IgD-negative memory B cell (primary cell): ENCODE results near the gene SELENOM. TPM values are rescaled to one million over a fixed set of nuclear protein-coding genes. Genes with fewer than 3 reads are reported as not detected.

ENCODE experiments used
- H3K27ac Mint-ChIP-seq, 3 donors: one replicate each; pipeline ENCODE4 v1.8.0; 2020 to 2022; ENCODE audit warnings: mild to moderate bottlenecking in 3 of 3, mixed read lengths in 3 of 3, moderate library complexity in 1 of 3
- H3K27me3 Mint-ChIP-seq: one replicate; pipeline ENCODE4 v1.8.0; 2021; ENCODE audit warnings: mixed read lengths
- H3K36me3 Mint-ChIP-seq: one replicate; pipeline ENCODE4 v1.8.0; 2020; ENCODE audit warnings: mild to moderate bottlenecking, mixed read lengths
- H3K4me1 Mint-ChIP-seq, 3 donors: one replicate each; pipeline ENCODE4 v1.8.0; 2020 to 2022; ENCODE audit warnings: mixed read lengths in 3 of 3, mild to moderate bottlenecking in 1 of 3
- H3K4me3 Mint-ChIP-seq, 4 donors: one replicate each; pipeline ENCODE4 v1.8.0; 2020 to 2022; ENCODE audit warnings: mild to moderate bottlenecking in 4 of 4, mixed read lengths in 4 of 4, moderate library complexity in 3 of 4
- H3K9me3 Mint-ChIP-seq, 3 donors: one replicate each; pipeline ENCODE4 v1.8.0; 2020 to 2021; ENCODE audit warnings: mixed read lengths in 3 of 3, mild to moderate bottlenecking in 1 of 3
- polyA plus RNA-seq: library from polyadenylated mRNA; unstranded; fragments of 300-500 nt; fragmentation: Illumina TruSeq; gene quantifications from one replicate; pipeline ENCODE4 v1.2.3, GENCODE V29; 2021

Gene SELENOM
- polyA plus RNA-seq, result 145 TPM

DNA sequence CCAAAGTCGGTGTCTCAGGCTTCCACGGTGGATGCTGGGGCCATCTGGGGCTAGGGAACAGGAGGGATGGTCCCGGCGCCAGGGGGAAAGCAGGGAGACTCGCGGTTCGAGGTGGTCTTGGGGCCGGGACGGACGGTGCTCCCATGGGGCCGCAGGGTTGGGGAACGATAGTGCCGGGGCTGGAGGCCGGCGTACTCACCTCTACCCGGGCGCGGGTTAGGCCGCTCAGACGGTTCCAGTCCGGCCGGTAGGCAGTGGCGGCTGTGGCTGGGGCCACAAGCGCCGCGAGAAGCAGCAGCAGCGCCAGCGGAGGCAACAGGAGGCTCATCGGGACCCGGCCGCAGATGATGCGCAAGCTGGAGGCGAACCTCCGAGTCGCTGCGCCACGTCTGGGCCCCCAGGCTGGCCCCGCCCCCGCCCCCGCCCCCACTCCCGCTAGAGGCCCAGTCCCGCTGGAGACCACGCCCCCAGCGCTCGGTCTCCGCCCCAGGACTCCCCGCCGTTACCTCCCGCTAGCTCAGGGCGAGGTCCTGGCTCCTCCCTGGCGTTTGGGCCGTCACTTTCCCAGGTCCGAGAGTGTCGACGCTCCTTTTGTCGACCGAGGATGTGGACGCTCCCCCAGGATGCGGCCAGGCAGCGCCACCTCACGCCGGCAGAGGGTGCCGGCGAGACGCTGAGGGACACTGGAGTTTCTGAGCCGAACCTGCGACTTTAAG is at the start of gene SELENOM:
Gene SELENOM, minus strand, starts transcription at position 391 of the 716 bp plus-strand sequence. Its CDS starts 63 bp downstream, at position 328.
- Mint-ChIP-seq H3K27me3 (peaks cover 3% of the 10 kb centered on the region), H3K4me3 (peak within 1 kb of the TSS; percentile 92 to 100 (median 96)), H3K27ac (peak within 1 kb of the TSS; percentile 89 to 97 (median 94)), H3K9me3 (no peaks in the 10 kb centered on the region), H3K36me3 (peaks cover 2% of the 10 kb centered on the region), H3K4me1 (peaks cover 9 to 21% (median 15%) of the 10 kb centered on the region in 3 donors)

GRCh38 chr22:31155422-31155821 is 48.1 kb upstream of the SELENOM start:
- Mint-ChIP-seq H3K4me1 (peaks cover 4 to 6% (median 5%) of the 10 kb centered on the region in 3 donors), H3K36me3 (no peaks in the 10 kb centered on the region), H3K4me3 (no peak overlapping the region), H3K27ac (no peak overlapping the region), H3K9me3 (no peaks in the 10 kb centered on the region), H3K27me3 (peaks cover 5% of the 10 kb centered on the region)

DNA sequence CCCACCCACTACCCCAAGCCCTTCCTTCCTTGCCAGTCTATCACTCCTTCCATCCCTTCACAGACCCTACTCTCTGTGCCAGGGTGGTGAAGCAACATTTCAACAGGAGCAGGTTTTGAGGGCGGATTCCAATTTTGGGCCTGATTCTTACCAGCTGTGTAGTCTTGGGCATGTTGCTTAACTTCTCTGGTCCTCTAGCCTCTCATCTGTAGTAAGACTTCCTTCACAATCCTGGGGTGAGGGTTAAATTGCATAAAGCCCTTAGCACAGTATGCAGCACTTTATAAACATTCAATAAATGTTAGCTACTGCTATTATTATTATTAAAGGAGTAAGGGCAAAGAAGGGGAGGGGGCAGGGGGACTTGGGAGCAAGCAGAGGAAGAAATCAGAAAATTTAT is 47.6 kb upstream of the SELENOM start:
- Mint-ChIP-seq H3K27ac (no peak overlapping the region), H3K4me1 (peaks cover 2 to 4% (median 3%) of the 10 kb centered on the region in 3 donors), H3K9me3 (no peaks in the 10 kb centered on the region), H3K36me3 (no peaks in the 10 kb centered on the region), H3K27me3 (peaks cover 5% of the 10 kb centered on the region), H3K4me3 (no peak overlapping the region)

DNA sequence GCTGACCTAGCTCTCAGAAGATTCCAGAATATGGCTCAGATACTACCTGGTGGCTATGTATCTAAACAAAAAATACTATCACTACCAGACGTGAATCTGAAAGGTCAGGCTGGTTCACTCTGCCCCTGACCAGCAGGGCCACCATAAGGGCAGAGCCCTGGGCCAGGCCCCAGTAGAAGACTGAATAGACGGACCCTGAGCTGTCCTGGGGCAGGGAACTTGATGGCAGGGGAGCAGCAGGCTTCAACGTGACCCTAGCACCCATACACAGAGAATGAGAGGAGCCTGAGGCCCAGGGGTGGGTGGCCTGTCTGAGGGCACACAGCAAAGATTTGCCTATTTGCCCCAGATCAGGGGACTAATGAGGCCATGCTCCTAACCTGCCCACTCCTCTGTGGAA is 46.0 kb upstream of the SELENOM start:
- Mint-ChIP-seq H3K36me3 (no peaks in the 10 kb centered on the region), H3K4me1 (peaks cover 0 to 5% (median 0%) of the 10 kb centered on the region in 3 donors), H3K9me3 (no peaks in the 10 kb centered on the region), H3K4me3 (no peak overlapping the region), H3K27ac (no peak overlapping the region), H3K27me3 (peaks cover 5% of the 10 kb centered on the region)

DNA sequence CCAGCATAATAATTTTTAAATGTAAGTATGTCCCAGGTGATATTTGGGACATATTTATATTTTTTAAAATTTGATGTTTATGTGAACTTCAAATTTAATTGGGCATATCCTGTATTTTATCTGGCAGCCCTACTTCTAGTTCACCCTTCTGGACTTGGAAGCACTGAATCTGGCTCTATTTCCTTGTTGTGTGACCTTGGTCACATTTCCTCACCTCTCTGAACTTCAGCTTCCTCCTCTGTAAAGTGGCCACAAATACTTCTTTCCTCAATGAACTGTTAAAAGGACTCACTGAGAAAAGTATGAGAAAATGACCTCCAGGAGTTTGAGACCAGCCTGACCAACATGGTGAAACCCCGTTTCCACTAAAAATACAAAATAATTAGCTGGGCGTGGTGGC is 44.5 kb upstream of the SELENOM start:
- H3K4me1 Mint-ChIP-seq, result peaks cover 0 to 5% (median 0%) of the 10 kb centered on the region in 3 donors
- no peaks in the 10 kb centered on the region for H3K36me3 Mint-ChIP-seq
- no peak overlapping the region for H3K27ac Mint-ChIP-seq
- no peak overlapping the region for H3K4me3 Mint-ChIP-seq
- H3K9me3 Mint-ChIP-seq, result peaks cover 0 to 6% (median 3%) of the 10 kb centered on the region in 3 donors
- H3K27me3 Mint-ChIP-seq, result peaks cover 5% of the 10 kb centered on the region

DNA sequence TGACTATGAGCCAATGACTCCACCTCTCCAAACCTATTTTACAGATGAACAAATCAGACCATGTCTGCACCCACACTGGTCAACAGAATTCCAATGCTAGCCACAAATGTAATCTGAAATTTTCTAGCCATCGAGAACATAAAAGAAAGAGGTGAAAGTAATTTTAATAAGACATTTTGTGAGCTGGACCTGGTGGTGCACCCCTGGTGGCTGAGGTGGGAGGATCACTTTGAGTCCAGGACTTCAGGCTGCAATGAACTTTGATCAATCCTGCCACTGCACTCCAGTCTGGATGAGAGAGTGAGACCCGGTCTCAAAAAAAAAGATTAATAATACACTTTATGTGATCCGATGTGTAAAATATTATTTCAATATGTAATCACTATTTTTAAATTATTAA is 43.2 kb upstream of the SELENOM start:
- Mint-ChIP-seq H3K27ac (peak overlapping the region in 1 of 3 donors; percentile 43), H3K9me3 (peaks cover 0 to 6% (median 6%) of the 10 kb centered on the region in 3 donors), H3K36me3 (no peaks in the 10 kb centered on the region), H3K4me3 (no peak overlapping the region), H3K27me3 (peaks cover 4% of the 10 kb centered on the region), H3K4me1 (peaks cover 0 to 5% (median 0%) of the 10 kb centered on the region in 3 donors)

- H3K27me3 Mint-ChIP-seq, result peaks cover 2% of the 10 kb centered on the region
- peaks cover 2 to 15% (median 8%) of the 10 kb centered on the region in 3 donors for H3K9me3 Mint-ChIP-seq
- no peak overlapping the region for H3K4me3 Mint-ChIP-seq
- peaks cover 0 to 5% (median 0%) of the 10 kb centered on the region in 3 donors for H3K4me1 Mint-ChIP-seq
- no peak overlapping the region for H3K27ac Mint-ChIP-seq
- H3K36me3 Mint-ChIP-seq, result no peaks in the 10 kb centered on the region
Measured at GRCh38 chr22:31148953-31149627, 41.7 kb upstream of the SELENOM start.

- H3K36me3 Mint-ChIP-seq, result no peaks in the 10 kb centered on the region
- H3K27me3 Mint-ChIP-seq, result no peaks in the 10 kb centered on the region
- H3K4me3 Mint-ChIP-seq, result no peak overlapping the region
- peaks cover 0 to 5% (median 0%) of the 10 kb centered on the region in 3 donors for H3K4me1 Mint-ChIP-seq
- H3K9me3 Mint-ChIP-seq, result peaks cover 2 to 15% (median 8%) of the 10 kb centered on the region in 3 donors
- no peak overlapping the region for H3K27ac Mint-ChIP-seq
Measured at GRCh38 chr22:31148488-31148887, 41.1 kb upstream of the SELENOM start.

GRCh38 chr22:31144223-31144622 is 36.9 kb upstream of the SELENOM start:
- Mint-ChIP-seq H3K4me3 (no peak overlapping the region), H3K27ac (peak overlapping the region in 1 of 3 donors; percentile 46), H3K4me1 (peaks cover 0 to 5% (median 0%) of the 10 kb centered on the region in 3 donors), H3K36me3 (no peaks in the 10 kb centered on the region), H3K9me3 (peaks cover 2 to 15% (median 8%) of the 10 kb centered on the region in 3 donors), H3K27me3 (no peaks in the 10 kb centered on the region)

DNA sequence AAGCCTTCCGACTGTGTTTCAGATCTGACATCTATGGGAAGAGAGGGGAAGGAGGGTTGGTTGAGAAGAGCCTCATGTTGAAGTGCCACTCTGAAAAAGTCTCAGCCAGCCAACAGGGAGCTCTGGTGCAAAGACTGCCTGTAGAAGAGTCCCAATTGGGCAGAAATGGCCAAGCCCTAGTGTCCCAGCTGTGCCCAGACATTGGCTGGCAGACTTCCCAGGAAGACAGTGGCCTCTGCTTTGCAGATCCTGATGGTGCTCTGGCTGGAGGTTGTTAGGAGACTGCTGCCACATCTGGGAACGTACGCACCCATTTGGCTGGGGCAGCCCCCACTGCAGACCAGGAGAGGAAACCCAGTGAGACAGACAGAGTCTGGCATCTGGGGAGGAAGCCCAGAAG is 36.2 kb upstream of the SELENOM start:
- H3K4me1 Mint-ChIP-seq, result no peaks in the 10 kb centered on the region
- H3K4me3 Mint-ChIP-seq, result no peak overlapping the region
- no peaks in the 10 kb centered on the region for H3K36me3 Mint-ChIP-seq
- H3K9me3 Mint-ChIP-seq, result peaks cover 2 to 15% (median 8%) of the 10 kb centered on the region in 3 donors
- H3K27me3 Mint-ChIP-seq, result peaks cover under 1% of the 10 kb centered on the region
- no peak overlapping the region for H3K27ac Mint-ChIP-seq

GRCh38 chr22:31143038-31143437 is 35.7 kb upstream of the SELENOM start:
- H3K4me1 Mint-ChIP-seq, result peaks cover 0 to 2% (median 0%) of the 10 kb centered on the region in 3 donors

GRCh38 chr22:31142285-31142684 is 34.9 kb upstream of the SELENOM start:
- Mint-ChIP-seq H3K4me3 (no peak overlapping the region), H3K4me1 (peaks cover 0 to 2% (median 0%) of the 10 kb centered on the region in 3 donors), H3K27me3 (peaks cover 2% of the 10 kb centered on the region), H3K9me3 (peaks cover 2 to 13% (median 7%) of the 10 kb centered on the region in 3 donors), H3K27ac (no peak overlapping the region), H3K36me3 (no peaks in the 10 kb centered on the region)

More at GRCh38 chr22:31143038-31143437, 35.7 kb upstream of the SELENOM start:
- Mint-ChIP-seq H3K4me3 (no peak overlapping the region), H3K36me3 (no peaks in the 10 kb centered on the region), H3K27me3 (peaks cover 2% of the 10 kb centered on the region), H3K27ac (no peak overlapping the region), H3K9me3 (peaks cover 2 to 15% (median 8%) of the 10 kb centered on the region in 3 donors)

- Mint-ChIP-seq H3K4me3 (no peak overlapping the region), H3K27me3 (peaks cover 2% of the 10 kb centered on the region), H3K27ac (no peak overlapping the region), H3K4me1 (peaks cover 0 to 2% (median 0%) of the 10 kb centered on the region in 3 donors), H3K9me3 (peaks cover 2 to 9% (median 5%) of the 10 kb centered on the region in 3 donors), H3K36me3 (no peaks in the 10 kb centered on the region)
Measured at GRCh38 chr22:31141551-31141950, 34.2 kb upstream of the SELENOM start.

GRCh38 chr22:31140746-31141145 is 33.4 kb upstream of the SELENOM start:
- H3K4me1 Mint-ChIP-seq, result peaks cover 0 to 2% (median 0%) of the 10 kb centered on the region in 3 donors
- no peaks in the 10 kb centered on the region for H3K36me3 Mint-ChIP-seq
- no peak overlapping the region for H3K4me3 Mint-ChIP-seq
- peaks cover 2% of the 10 kb centered on the region for H3K27me3 Mint-ChIP-seq
- H3K27ac Mint-ChIP-seq, result no peak overlapping the region
- H3K9me3 Mint-ChIP-seq, result peaks cover 2 to 9% (median 3%) of the 10 kb centered on the region in 3 donors
